ENCODE results near the gene SYPL2.
"Not testable (repeated sequence)": the region's sequence is repeated elsewhere in the genome, so short reads cannot be mapped to it uniquely, and the experiment has no call there.

GRCh38 chr1:109473284-109474057 is 7.1 kb downstream of the SYPL2 start:
- not testable (repeated sequence) for TF ChIP-seq POLR2A (IDR thresholded peaks at IDR 0.05; ENCODE audit: control extremely low read depth in 1 of 2, low read depth in 2 of 2, low read length in 2 of 2); EP300 (IDR thresholded peaks at IDR 0.05; ENCODE audit: borderline replicate concordance in 1 of 2, low read depth in 2 of 2, low read length in 2 of 2); MAX (IDR thresholded peaks at IDR 0.05); CEBPB (IDR thresholded peaks at IDR 0.05; ENCODE audit: low read depth, low read length); CTCF (IDR thresholded peaks at IDR 0.05; ENCODE audit: control extremely low read depth in 1 of 3, insufficient read depth in 1 of 3, low read depth in 1 of 3, low read length in 3 of 3); JUND (IDR thresholded peaks at IDR 0.05; ENCODE audit: low read length); SUZ12 (IDR thresholded peaks at IDR 0.05; ENCODE audit: low read length); KDM1A (IDR thresholded peaks at IDR 0.05; ENCODE audit: borderline replicate concordance, low read length); TEAD4 (IDR thresholded peaks at IDR 0.05; ENCODE audit: low read depth, low read length); MAFK (IDR thresholded peaks at IDR 0.05; ENCODE audit: low read depth, low read length)
